Measurements from ENCODE around the gene GSK3B.
"Not testable (repeated sequence)": the region's sequence is repeated elsewhere in the genome, so short reads cannot be mapped to it uniquely, and the experiment has no call there.

The GSK3B gene

DNA sequence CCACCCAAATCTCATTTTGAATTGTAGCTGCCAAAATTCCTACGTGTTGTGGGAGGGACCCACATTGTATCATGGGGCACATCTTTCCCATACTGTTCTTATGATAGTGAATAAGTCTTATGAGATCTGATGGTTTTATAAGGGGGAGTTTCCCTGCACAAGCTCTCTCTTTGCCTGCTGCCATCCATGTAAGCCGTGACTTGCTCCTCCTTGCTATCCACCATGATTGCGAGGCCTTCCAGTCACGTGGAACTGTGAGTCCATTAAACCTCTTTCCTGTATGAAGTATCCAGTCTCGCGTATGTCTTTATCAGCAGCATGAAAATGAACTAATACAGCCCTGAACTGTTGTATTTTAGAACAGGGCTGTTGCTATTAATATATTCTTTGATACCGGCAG is 40.6 kb downstream of the GSK3B start:
- not testable (repeated sequence) for DNase-seq (ENCODE audit: low spot score)

DNA sequence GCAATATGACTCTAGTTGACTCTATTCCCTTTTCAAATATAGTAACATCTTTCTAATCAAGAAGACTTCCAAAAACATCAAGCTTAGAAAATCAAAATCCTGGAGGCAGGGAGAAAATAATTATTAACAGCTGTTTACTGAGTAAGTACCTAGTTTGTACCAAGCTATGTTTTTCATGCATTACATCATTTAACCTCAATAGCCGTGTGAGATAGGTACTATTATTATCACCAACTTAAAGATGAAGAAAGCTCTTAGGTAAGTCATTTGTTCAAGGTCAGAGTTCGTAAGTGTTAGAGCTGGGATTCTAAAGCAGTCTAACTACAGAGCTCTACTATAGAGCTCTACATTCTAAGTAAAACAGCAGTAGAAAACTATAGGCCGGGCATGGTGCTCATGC is 41.6 kb downstream of the GSK3B start:
- DNase-seq (ENCODE audit: low spot score): no peak

DNA sequence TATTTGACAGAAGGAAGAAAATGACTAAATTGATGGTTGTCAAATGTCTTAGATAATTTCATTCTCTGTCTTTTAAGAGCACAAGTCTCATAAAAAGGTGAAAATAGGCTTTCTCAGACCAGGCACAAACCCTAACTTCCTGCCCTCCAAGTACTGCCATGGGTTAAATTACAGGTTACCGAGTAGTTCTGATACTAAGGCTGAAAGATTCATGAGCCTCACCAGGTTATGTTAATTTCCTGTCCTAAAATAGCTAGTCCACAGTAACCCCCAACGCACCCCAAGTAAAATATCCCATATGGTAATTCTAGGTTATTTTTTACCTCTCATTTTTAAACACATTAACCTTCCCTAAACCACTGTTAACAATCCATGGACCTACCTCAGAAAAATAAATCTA is 42.0 kb downstream of the GSK3B start:
- no peak for DNase-seq (ENCODE audit: low spot score)

DNA sequence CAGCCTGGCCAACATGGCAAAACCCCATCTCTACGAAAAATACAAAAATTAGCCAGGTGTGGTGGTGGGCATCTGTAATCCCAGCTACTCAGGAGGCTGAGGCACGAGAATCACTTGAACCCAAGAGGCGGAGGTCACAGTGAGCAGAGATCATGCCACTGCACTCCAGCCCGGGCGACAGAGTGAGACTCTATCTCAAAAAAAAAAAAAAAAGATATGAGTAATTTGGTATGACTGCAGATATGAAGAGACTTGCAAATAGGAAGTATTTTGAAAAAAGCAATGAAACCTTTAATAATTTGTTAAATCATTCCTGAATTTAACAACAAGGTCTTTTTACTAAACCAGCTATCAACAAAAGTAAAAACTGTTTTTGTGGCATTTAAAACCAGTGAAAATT is 42.7 kb downstream of the GSK3B start:
- not testable (repeated sequence) for DNase-seq (ENCODE audit: low spot score)

DNA sequence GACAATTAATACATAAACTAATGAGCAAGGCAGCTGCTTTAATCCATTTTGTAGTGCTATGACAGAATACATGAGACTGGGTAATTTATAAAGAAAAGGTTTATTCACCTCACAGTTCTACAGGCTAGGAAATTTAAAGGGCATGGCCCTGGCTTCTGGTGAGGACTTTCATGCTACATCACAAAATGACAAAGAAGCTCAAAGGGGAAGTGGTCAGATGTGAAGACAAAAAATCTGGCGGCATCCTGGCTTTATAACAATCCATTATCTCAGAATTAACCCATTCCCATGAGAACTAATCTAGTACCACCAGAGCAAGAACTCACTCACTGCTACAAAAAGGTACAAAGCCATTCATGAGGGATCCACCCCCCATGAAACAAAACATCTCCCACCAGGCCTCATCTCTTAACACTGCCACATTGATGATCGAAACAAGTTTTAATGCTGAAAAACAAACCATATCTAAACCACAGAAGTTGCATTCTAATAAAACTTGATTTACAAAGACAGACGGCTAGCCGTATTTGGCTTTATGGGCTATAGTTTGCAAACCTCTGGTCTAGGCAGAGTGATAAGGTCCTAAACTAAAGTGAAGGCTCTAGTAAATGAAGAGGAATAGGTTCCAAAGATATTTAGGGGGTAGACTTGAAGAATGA is 44.2 kb downstream of the GSK3B start:
- DNase-seq (ENCODE audit: low spot score): no peak

DNA sequence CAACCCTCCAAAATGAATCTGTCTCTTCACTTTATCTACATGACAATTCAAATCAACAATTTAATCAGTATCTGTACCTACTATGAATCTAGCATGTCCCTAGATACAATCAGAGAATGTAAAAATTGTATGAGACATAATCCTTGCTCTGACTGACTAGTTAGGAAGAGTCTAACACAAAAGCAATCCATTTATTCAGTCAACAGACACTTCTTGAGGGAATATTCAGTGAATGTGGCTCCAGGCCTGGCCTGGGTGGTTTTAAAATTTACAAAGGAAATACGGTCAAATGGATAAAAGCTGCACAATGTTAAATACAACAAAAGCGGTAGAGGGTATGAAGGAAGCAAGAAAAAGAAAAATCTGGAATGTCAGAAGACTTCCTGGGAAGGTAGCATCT is 45.2 kb downstream of the GSK3B start:
- DNase-seq (ENCODE audit: low spot score): no peak

DNA sequence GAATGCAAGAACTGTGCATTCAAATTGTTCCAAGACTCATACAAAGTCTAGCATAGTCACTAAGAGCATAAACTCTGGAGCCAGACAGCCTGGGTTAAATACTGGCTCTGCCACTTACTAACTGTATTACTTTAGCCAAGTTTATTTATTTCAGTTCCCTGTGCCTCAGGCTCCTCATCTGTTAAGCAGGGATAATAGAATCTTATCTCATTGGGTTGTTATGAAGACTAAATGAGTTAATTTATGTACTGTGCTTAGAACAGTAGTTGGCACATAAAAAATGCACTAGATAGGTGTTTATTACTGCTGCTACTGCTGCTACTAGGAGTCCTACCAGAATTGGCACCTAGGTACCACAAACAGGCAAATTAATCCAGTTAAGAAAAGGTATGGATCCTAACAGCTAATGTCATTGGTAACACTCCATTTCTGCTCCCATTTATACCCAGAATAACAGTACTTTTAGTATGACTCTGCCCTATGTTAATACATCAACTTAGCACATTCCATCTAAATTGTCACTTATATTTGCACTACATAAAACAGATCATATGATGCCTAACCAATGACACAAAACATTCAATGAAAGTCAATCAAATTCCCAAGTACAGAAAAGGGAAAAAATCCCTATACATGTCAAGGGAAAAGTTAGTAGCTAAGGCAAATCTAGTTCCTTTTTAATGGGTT is 45.7 kb downstream of the GSK3B start:
- no peak for DNase-seq (ENCODE audit: low spot score)

DNA sequence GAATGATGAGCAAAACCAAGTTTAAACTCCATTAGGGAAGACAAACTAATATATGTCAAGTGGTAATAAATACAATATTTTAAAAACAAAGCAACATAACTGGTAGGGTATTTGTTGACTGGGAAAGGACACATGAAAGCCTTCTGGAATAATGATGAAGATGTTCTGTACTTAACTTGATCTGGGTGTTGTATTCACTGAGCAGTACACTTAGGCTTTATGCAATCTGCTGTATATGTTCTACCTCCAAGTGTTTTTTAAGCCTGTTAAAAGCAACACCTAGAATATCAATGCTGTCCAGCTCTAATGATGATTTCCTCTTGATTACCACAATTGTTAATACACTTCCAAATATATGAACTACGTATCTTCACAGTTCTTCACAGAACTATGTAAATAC is 46.6 kb downstream of the GSK3B start:
- DNase-seq (ENCODE audit: low spot score): no peak

DNA sequence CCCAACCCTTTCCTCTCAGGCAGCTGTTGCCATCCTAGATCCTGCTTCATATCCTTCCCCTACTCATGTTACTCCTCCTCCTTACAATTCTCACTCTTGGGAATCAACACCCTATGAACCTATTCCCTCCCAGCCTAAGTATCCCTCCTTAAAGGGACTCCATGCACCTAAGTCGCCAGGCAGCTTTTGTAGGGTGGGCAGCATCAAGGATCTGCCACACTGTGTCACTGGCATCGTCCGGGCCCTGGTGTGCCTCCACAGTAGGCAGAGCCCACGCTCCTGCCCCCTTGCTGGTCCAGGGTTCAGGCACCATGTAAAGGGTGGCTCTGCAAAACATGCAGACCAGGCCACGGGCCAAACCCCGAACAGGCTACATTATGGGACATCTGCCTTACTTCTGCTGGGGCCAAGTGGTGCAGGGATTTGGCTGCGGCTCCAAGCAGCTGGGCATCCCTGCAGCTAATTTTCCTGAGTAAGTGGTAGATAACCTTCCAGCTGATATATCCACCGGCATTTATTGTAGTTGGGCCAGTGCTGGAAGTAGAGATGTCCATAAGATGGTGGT is 53.4 kb downstream of the GSK3B start:
- no peak for DNase-seq (ENCODE audit: low spot score)

DNA sequence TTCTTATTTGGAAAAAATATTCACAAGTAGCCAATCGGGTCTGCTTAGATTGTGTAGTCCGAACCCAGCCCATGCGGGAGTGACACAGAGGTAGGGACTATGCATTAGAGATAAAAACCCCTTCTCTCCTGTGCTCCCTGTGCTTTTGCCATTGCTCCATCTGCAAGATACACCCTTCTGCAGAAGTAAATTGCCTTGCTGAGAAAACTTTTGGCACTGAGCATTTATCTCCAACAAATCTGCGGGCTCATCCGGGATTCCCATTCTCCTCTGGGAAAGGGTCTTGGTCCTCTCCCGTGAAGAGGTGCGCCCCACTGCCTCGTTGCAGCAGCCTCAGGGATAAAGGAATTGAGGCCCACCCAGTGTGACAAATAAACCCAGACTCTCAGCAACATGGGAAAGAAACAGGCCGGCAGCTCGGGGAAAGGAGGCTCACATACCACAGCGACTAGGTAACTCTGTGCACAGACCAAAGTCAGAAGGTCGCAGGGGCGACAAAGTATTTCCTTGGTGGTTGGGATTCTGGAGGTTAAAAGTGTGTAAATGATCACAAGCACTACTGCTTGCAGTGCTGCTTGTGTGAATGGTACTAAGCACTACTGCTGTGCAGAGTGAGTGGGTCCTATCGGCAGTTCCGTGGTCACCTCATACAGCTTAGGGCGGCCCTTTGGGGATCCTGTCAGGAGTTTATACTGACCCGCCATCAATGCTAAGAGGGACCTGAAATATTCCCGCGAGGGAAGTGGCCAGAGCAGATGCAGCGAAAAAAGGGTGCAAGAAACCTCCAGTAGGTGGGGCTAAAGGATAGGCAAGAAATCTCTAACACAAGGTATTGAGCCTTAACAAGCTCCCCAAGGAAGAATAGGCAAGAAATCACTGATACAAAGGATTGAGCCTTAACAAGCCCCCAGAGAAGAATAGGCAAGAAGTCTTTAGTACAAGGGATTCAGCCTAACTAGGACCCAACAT is 54.3 kb downstream of the GSK3B start:
- DNase-seq (ENCODE audit: low spot score): no peak

DNA sequence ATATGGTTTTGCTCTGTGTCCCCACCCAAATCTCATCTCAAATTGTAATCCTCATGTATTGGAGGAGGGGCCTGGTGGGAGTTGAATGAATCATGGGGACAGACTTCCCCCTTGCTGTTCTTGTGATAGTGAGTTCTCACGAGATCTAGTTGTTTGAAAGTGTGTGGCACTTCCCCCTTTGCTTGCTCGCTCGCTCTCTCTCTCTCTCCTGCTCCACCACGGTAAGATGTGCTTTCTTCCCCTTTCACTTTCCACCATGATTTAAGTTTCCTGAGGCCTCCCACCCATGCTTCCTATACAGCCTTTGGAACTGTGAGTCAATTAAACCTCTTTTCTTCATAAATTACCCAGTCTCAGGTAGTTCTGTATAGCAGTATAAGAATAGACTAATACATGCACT is 60.7 kb downstream of the GSK3B start:
- no peak for DNase-seq (ENCODE audit: low spot score)

DNA sequence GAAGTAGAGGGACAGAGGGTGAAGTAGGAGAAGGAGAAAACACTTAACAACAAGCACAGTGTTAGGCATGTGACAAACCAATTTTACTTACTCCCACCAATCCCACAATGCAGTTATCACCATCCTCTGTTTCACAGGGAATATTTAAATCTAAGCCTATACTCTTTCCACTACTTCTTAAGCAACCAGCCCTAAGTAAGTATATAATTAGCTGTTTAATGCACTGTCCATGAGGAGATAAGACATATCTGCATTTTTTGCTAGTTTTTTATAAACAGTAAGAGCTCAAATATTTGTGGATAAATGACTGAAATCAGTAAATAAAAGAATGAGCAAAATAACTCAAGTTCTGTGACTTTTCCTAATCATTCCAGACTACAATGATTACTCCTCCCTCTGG is 62.7 kb downstream of the GSK3B start:
- DNase-seq (ENCODE audit: low spot score): no peak

DNA sequence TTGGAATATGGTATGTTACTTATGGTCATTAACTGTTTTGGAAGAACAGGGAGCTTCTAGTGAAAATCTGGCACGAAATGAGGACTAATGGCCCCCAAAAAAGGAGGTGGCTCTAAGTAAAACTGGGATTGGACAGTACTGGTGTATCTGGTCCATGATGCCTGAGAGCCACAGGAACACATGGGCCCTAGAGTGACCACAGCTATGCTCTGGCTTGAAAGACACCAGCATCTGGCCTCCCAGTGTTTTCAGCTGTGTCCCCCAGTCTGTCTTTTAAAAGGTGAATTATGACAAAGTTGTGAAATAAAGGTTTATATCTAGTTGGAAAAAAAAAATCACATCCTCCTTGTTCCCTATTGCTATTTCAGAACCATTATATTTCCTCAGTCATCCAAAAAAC is 64.5 kb downstream of the GSK3B start:
- no peak for DNase-seq (ENCODE audit: low spot score)

DNA sequence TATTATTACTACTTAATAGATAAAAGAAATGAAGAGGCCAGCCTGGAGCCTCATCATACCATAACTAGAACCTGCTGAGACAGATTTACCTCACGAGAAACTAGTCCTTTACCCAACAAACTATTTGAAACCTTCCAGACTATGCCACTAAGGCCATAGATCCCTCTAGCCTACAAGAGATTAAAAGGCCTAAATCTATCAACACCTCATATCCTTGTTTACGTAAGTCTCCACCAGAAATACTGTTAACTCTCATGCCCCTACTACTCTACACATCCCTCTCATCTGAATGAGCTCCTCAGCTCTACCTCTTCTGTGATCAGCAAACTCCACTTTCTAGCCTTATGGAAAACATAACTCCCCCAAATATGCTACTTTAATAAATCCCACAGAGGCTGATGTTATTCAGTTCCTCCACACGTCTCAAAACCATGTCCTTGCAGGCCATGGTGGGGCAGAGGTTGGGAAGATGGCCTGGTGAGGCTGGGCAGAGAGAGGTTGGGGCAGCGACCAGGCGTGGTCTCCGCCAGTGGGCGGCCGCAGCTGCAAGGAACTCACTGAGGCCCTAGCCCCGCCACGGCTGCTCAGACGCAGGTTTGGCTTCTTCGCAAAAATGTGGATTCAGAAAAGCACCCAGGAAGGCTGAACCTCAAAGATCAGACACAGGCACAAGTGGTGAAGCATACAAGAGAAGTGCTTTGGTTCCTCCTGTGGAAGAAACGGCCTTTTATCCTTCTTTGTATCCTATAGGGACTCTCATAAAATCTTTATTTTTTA is 65.8 kb downstream of the GSK3B start:
- DNase-seq (ENCODE audit: low spot score): no peak

DNA sequence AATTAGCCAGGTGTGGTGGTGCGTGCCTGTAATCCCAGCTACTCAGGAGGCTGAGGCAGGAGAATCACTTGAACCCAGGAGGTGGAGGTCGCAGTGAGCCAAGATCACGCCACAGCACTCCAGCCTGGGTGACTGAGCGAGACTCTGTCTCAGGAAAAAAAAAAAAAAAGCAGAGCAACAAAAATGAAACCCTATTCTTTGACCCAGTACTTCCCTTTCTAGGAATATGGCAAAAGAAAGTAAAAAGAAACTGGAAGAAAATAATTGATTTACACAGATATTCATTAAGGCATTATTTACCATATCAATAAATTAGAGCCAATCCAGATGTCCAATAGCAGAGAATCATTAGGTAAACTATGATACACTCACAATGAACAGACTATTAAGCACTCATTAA is 67.0 kb downstream of the GSK3B start:
- DNase-seq (ENCODE audit: low spot score): no peak

DNA sequence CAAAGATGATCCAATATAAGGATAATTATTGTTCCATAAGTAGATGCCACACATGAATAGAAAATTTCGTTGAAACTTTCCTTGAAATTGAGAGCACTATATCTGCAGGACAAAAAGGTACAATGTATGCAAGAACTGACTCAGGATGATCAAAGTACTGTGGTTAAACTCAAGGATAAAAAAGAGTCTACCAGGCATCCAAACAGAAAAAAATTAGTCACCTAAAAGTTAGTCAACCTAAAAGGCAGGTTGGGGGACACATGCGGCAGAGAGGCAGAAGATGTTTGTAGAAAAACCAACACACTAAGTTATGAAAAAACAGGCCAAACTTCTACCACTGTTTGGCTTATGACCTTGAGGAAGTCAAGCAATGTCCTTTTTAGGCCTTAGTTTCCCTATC is 68.7 kb downstream of the GSK3B start:
- no peak for DNase-seq (ENCODE audit: low spot score)

DNA sequence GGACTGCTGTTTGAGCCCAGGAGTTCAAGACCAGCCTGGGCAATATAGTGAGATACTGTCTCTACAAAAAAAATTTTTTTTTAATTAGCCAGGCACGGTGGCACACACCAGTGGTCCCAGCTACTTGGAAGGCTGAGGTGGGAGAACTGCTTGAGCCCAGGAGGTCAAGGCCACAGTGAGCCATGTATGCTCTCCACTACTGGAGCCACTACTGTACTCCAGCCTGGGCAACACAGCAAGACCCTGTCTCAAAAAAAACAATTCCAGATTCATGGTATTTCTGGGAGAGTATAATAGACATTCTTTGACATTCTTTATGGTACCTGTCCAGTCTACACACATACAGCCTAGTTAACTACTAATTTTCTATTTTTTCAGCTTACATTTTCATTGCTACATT is 70.1 kb downstream of the GSK3B start:
- DNase-seq (ENCODE audit: low spot score): no peak

DNA sequence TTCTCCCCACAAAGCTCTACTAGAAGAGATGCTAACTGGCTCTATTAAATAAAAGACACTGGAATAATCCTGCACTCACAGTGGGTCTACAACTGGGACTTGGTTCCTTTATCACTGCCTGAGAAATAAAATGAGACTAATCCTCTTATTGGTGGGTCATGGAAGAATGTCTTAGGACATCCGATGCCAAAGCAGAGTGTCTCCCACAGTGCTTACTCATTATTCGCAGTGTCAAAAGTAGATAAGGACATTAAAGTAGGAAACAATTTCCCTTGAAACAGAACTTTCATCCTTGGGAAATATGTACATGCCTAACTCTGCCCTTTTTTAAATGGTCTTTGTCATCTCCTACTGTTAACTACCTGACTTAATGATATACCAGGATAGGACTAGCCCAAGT is 71.5 kb downstream of the GSK3B start:
- no peak for DNase-seq (ENCODE audit: low spot score)

DNA sequence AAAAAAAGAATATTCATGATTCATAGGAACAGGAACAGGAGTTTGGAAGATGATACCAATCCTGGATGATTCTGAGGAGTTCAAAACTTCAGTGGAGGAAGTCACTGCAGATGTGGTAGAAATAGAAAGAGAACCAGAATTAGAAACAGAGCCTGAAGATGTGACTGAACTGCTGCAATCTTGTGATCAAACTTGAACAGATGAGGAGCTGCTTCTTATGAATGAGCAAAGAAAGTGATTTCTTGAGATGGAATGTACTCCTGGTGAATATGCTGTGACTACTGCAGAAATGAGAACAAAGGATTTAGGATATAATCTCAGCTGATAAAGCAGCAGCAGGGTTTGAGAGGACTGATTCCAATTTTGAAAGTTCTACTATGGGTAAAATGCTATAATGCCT is 72.7 kb downstream of the GSK3B start:
- no peak for DNase-seq (ENCODE audit: low spot score)

DNA sequence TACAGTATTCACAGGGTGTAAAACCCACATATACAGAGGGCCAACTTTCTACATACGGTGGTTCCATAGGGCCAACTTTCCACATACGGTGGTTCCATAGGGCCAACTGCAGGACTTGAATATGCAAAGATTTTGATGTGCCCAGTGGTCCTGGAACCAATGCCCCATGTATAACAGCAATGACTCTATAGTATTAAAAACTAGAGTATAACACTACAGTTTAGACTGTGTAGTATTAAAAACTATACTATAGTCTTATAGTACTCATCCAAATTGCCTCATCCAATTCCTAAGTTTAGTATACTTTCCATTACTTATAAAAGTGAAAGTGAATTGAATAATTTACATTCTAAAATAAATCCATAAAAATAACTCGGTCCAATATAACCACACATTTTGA is 75.9 kb downstream of the GSK3B start:
- DNase-seq (ENCODE audit: low spot score): no peak

DNA sequence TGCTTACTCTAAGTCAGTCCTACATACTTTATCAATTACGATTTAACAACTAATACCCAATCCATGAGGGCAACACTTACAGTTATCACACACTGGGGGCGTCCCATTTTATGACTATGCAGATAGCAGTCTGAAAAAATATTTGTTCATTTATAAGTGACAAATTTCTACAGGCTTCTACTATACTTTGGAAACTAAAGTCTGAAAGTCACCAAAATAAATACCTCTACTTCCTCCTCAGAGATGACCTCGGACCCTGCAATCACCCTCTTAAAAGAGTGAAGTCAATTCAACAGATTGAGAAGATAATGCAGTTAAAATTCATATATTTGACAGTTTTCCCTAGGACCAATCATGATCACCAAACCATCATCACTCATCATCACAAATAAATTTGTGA is 76.6 kb downstream of the GSK3B start:
- no peak for DNase-seq (ENCODE audit: low spot score)

DNA sequence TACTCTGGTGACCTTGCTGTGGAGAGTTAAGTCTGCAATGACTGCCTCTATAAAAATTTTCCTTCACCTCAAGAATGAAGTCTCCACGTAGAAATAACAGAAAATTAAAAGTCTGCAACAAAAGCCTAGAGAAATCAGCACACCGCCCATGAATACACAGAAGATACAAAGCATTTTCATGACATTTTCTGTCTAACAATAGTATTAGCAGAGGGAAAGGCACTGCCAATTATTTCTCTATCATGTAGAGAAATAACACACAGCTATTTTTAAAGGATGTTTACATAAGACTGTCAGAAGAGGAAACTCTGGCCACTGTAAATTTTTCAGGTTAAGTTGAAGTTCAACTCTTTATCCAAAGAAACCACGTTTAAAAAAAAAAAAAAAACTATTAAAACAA is 80.8 kb downstream of the GSK3B start:
- no peak for DNase-seq (ENCODE audit: low spot score)

All from Ammon's horn (tissue), 1 donor.